ENCODE measurements around the gene TPCN2.

TPCN2 gene

GRCh38 chr11:69018924-69019323, 29.8 kb upstream of the TPCN2 start:
- H2BK5ac ChIP-seq (ENCODE audit: low read length): no peak overlapping the region

GRCh38 chr11:69022260-69022659, 26.5 kb upstream of the TPCN2 start:
- H3K9ac ChIP-seq (ENCODE audit: low read length): no peak overlapping the region
- no peaks in the 10 kb centered on the region for H3K79me1 ChIP-seq (ENCODE audit: low read length)
- no peaks in the 10 kb centered on the region for H3K4me1 ChIP-seq (ENCODE audit: control insufficient read depth, low read depth, low read length)
- no peak overlapping the region for H3K4me3 ChIP-seq (ENCODE audit: low read length)
- no peak overlapping the region for H3K27ac ChIP-seq (ENCODE audit: low read depth, low read length)
- no peak overlapping the region for H4K8ac ChIP-seq (ENCODE audit: low read depth, low read length)
- H3K36me3 ChIP-seq (ENCODE audit: control insufficient read depth, insufficient read depth, low read length): no peaks in the 10 kb centered on the region
- no peak overlapping the region for H4K5ac ChIP-seq (ENCODE audit: low read length)
- H3K18ac ChIP-seq (ENCODE audit: low read length): no peak overlapping the region
- no CpG with 5 or more reads among the region's 10 CpGs for WGBS (ENCODE audit: extremely low coverage, insufficient coverage, low lambda C conversion rate)
- no peak overlapping the region for H2BK15ac ChIP-seq (replicated peaks; ENCODE audit: low read depth)
- no peak overlapping the region for H3K4me2 ChIP-seq (ENCODE audit: low read length)
- H2AK5ac ChIP-seq (ENCODE audit: low read length): no peak overlapping the region
- no peak overlapping the region for H2BK120ac ChIP-seq (ENCODE audit: low read depth, low read length)
- H3K79me2 ChIP-seq (ENCODE audit: control insufficient read depth, insufficient read depth, low read length): no peaks in the 10 kb centered on the region
- no peak overlapping the region for H3K56ac ChIP-seq (ENCODE audit: low read length)
- no peak overlapping the region for H2BK5ac ChIP-seq (ENCODE audit: low read length)
- H3K23ac ChIP-seq (ENCODE audit: low read length): no peak overlapping the region
- DNase-seq: no peak
- H3K27me3 ChIP-seq (ENCODE audit: insufficient read depth, low read length, poor library complexity): no peaks in the 10 kb centered on the region
- H3K4ac ChIP-seq (ENCODE audit: low read depth, low read length): no peak overlapping the region

More at GRCh38 chr11:69018924-69019323, 29.8 kb upstream of the TPCN2 start:
- Histone ChIP-seq H3K27ac (ENCODE audit: low read depth, low read length) (no peak overlapping the region), H3K79me1 (ENCODE audit: low read length) (no peaks in the 10 kb centered on the region), H4K8ac (ENCODE audit: low read depth, low read length) (no peak overlapping the region), H3K56ac (ENCODE audit: low read length) (no peak overlapping the region), H2BK120ac (ENCODE audit: low read depth, low read length) (no peak overlapping the region), H3K18ac (ENCODE audit: low read length) (no peak overlapping the region), H3K23ac (ENCODE audit: low read length) (no peak overlapping the region), H3K36me3 (ENCODE audit: control insufficient read depth, insufficient read depth, low read length) (no peaks in the 10 kb centered on the region), H3K4me2 (ENCODE audit: low read length) (no peak overlapping the region), H4K5ac (ENCODE audit: low read length) (no peak overlapping the region), H3K9ac (ENCODE audit: low read length) (no peak overlapping the region), H3K79me2 (ENCODE audit: control insufficient read depth, insufficient read depth, low read length) (no peaks in the 10 kb centered on the region), H3K27me3 (ENCODE audit: insufficient read depth, low read length, poor library complexity) (no peaks in the 10 kb centered on the region), H3K4ac (ENCODE audit: low read depth, low read length) (no peak overlapping the region), H3K4me1 (ENCODE audit: control insufficient read depth, low read depth, low read length) (peaks cover 2% of the 10 kb centered on the region), H2BK15ac (replicated peaks; ENCODE audit: low read depth) (no peak overlapping the region), H3K4me3 (ENCODE audit: low read length) (no peak overlapping the region), H2AK5ac (ENCODE audit: low read length) (no peak overlapping the region)
- DNase-seq: no peak
- WGBS (ENCODE audit: extremely low coverage, insufficient coverage, low lambda C conversion rate): no CpG with 5 or more reads among the region's 13 CpGs

GRCh38 chr11:69024509-69024908, 24.2 kb upstream of the TPCN2 start:
- no peaks in the 10 kb centered on the region for H3K4me1 ChIP-seq (ENCODE audit: control insufficient read depth, low read depth, low read length)
- WGBS (ENCODE audit: extremely low coverage, insufficient coverage, low lambda C conversion rate): no CpG with 5 or more reads among the region's 6 CpGs
- no peak overlapping the region for H2BK15ac ChIP-seq (replicated peaks; ENCODE audit: low read depth)
- H3K56ac ChIP-seq (ENCODE audit: low read length): no peak overlapping the region
- H3K27me3 ChIP-seq (ENCODE audit: insufficient read depth, low read length, poor library complexity): no peaks in the 10 kb centered on the region
- H2BK120ac ChIP-seq (ENCODE audit: low read depth, low read length): no peak overlapping the region
- no peak for DNase-seq
- no peak overlapping the region for H3K4me2 ChIP-seq (ENCODE audit: low read length)
- no peak overlapping the region for H3K18ac ChIP-seq (ENCODE audit: low read length)
- H3K4me3 ChIP-seq (ENCODE audit: low read length): no peak overlapping the region
- no peak overlapping the region for H3K27ac ChIP-seq (ENCODE audit: low read depth, low read length)
- no peak overlapping the region for H2AK5ac ChIP-seq (ENCODE audit: low read length)
- H3K9ac ChIP-seq (ENCODE audit: low read length): no peak overlapping the region
- H3K23ac ChIP-seq (ENCODE audit: low read length): no peak overlapping the region
- no peak overlapping the region for H4K8ac ChIP-seq (ENCODE audit: low read depth, low read length)
- H3K79me1 ChIP-seq (ENCODE audit: low read length): no peaks in the 10 kb centered on the region
- H2BK5ac ChIP-seq (ENCODE audit: low read length): no peak overlapping the region
- no peaks in the 10 kb centered on the region for H3K36me3 ChIP-seq (ENCODE audit: control insufficient read depth, insufficient read depth, low read length)
- no peaks in the 10 kb centered on the region for H3K79me2 ChIP-seq (ENCODE audit: control insufficient read depth, insufficient read depth, low read length)
- no peak overlapping the region for H3K4ac ChIP-seq (ENCODE audit: low read depth, low read length)
- no peak overlapping the region for H4K5ac ChIP-seq (ENCODE audit: low read length)

GRCh38 chr11:69027704-69028372, 20.9 kb upstream of the TPCN2 start:
- Histone ChIP-seq H2BK120ac (ENCODE audit: low read depth, low read length) (no peak overlapping the region), H4K8ac (ENCODE audit: low read depth, low read length) (no peak overlapping the region), H3K56ac (ENCODE audit: low read length) (no peak overlapping the region), H3K4me1 (ENCODE audit: control insufficient read depth, low read depth, low read length) (no peaks in the 10 kb centered on the region), H3K4me2 (ENCODE audit: low read length) (no peak overlapping the region), H3K4ac (ENCODE audit: low read depth, low read length) (no peak overlapping the region), H4K5ac (ENCODE audit: low read length) (no peak overlapping the region), H3K79me1 (ENCODE audit: low read length) (no peaks in the 10 kb centered on the region), H3K23ac (ENCODE audit: low read length) (no peak overlapping the region), H3K4me3 (ENCODE audit: low read length) (no peak overlapping the region), H2BK5ac (ENCODE audit: low read length) (no peak overlapping the region), H3K18ac (ENCODE audit: low read length) (no peak overlapping the region), H3K9ac (ENCODE audit: low read length) (no peak overlapping the region), H3K27ac (ENCODE audit: low read depth, low read length) (no peak overlapping the region), H3K27me3 (ENCODE audit: insufficient read depth, low read length, poor library complexity) (no peaks in the 10 kb centered on the region), H2AK5ac (ENCODE audit: low read length) (no peak overlapping the region), H3K79me2 (ENCODE audit: control insufficient read depth, insufficient read depth, low read length) (no peaks in the 10 kb centered on the region), H3K36me3 (ENCODE audit: control insufficient read depth, insufficient read depth, low read length) (no peaks in the 10 kb centered on the region), H2BK15ac (replicated peaks; ENCODE audit: low read depth) (no peak overlapping the region)
- DNase-seq: no peak
- no CpG with 5 or more reads among the region's 9 CpGs for WGBS (ENCODE audit: extremely low coverage, insufficient coverage, low lambda C conversion rate)

DNA sequence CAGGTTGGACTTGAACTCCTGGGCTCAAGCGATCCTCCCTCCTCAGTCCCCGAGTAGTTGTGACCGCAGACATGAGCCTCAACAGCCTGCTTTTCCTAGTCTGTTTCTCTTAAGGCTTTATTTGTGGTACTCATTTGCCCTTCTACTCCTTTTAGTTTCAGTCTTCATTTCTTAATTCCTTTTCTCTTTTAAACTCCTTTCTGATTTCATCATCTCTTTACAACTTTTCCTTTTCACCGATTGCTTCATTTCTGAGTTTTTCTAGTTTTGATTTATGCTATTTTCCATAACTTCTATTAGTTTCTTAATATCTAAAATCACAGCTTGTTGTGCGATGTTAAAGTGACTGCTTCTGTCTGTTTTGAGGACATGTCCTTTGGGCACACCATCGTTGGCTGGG, 18.4 kb upstream of the TPCN2 start:
- no peak overlapping the region for H3K56ac ChIP-seq (ENCODE audit: low read length)
- H3K9ac ChIP-seq (ENCODE audit: low read length): no peak overlapping the region
- no peak overlapping the region for H2BK120ac ChIP-seq (ENCODE audit: low read depth, low read length)
- no peak overlapping the region for H3K18ac ChIP-seq (ENCODE audit: low read length)
- no peak overlapping the region for H3K4me2 ChIP-seq (ENCODE audit: low read length)
- H2BK5ac ChIP-seq (ENCODE audit: low read length): no peak overlapping the region
- no peaks in the 10 kb centered on the region for H3K36me3 ChIP-seq (ENCODE audit: control insufficient read depth, insufficient read depth, low read length)
- no peak overlapping the region for H3K23ac ChIP-seq (ENCODE audit: low read length)
- no peaks in the 10 kb centered on the region for H3K79me1 ChIP-seq (ENCODE audit: low read length)
- H3K27me3 ChIP-seq (ENCODE audit: insufficient read depth, low read length, poor library complexity): no peaks in the 10 kb centered on the region
- H2AK5ac ChIP-seq (ENCODE audit: low read length): no peak overlapping the region
- H4K5ac ChIP-seq (ENCODE audit: low read length): no peak overlapping the region
- no peak overlapping the region for H2BK15ac ChIP-seq (replicated peaks; ENCODE audit: low read depth)
- H4K8ac ChIP-seq (ENCODE audit: low read depth, low read length): no peak overlapping the region
- 100% methylated on average over 1 of the region's 6 CpGs for WGBS (ENCODE audit: extremely low coverage, insufficient coverage, low lambda C conversion rate)
- no peak for DNase-seq
- H3K79me2 ChIP-seq (ENCODE audit: control insufficient read depth, insufficient read depth, low read length): no peaks in the 10 kb centered on the region
- H3K4me1 ChIP-seq (ENCODE audit: control insufficient read depth, low read depth, low read length): no peaks in the 10 kb centered on the region
- no peak overlapping the region for H3K27ac ChIP-seq (ENCODE audit: low read depth, low read length)
- H3K4me3 ChIP-seq (ENCODE audit: low read length): no peak overlapping the region
- H3K4ac ChIP-seq (ENCODE audit: low read depth, low read length): no peak overlapping the region

DNA sequence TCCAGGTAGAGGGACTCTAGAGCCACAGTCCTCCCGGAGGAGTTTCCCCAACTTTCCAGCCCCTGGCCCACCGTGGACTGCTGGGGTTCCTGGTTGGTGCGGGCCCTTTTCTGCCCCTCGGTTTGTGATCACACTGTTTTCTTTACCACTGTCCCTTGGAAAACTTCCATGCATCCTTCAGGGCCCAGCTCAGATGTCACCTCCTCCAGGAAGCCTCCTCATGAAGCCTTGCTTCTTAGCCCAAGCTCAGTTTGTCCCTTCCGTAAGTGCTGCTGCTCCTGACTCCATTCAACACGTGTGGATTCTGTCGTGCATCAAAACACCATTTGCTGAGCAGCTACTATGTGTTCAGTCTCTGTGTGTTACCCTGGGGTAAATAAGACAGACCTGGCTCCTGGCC, 15.9 kb upstream of the TPCN2 start:
- no peak overlapping the region for H3K56ac ChIP-seq (ENCODE audit: low read length)
- H3K79me2 ChIP-seq (ENCODE audit: control insufficient read depth, insufficient read depth, low read length): no peaks in the 10 kb centered on the region
- no peaks in the 10 kb centered on the region for H3K4me1 ChIP-seq (ENCODE audit: control insufficient read depth, low read depth, low read length)
- H2BK5ac ChIP-seq (ENCODE audit: low read length): no peak overlapping the region
- no peak overlapping the region for H4K5ac ChIP-seq (ENCODE audit: low read length)
- H3K23ac ChIP-seq (ENCODE audit: low read length): no peak overlapping the region
- H4K8ac ChIP-seq (ENCODE audit: low read depth, low read length): no peak overlapping the region
- no peak overlapping the region for H3K27ac ChIP-seq (ENCODE audit: low read depth, low read length)
- no peaks in the 10 kb centered on the region for H3K27me3 ChIP-seq (ENCODE audit: insufficient read depth, low read length, poor library complexity)
- no peak overlapping the region for H2AK5ac ChIP-seq (ENCODE audit: low read length)
- H3K18ac ChIP-seq (ENCODE audit: low read length): no peak overlapping the region
- H3K4me3 ChIP-seq (ENCODE audit: low read length): no peak overlapping the region
- H3K79me1 ChIP-seq (ENCODE audit: low read length): no peaks in the 10 kb centered on the region
- no peak for DNase-seq
- H2BK120ac ChIP-seq (ENCODE audit: low read depth, low read length): no peak overlapping the region
- no peak overlapping the region for H3K4ac ChIP-seq (ENCODE audit: low read depth, low read length)
- H3K36me3 ChIP-seq (ENCODE audit: control insufficient read depth, insufficient read depth, low read length): no peaks in the 10 kb centered on the region
- WGBS (ENCODE audit: extremely low coverage, insufficient coverage, low lambda C conversion rate): no CpG with 5 or more reads among the region's 7 CpGs
- no peak overlapping the region for H3K9ac ChIP-seq (ENCODE audit: low read length)
- H3K4me2 ChIP-seq (ENCODE audit: low read length): no peak overlapping the region
- no peak overlapping the region for H2BK15ac ChIP-seq (replicated peaks; ENCODE audit: low read depth)

Data from mesendoderm (in vitro differentiated cells).